ENCODE results near the gene ZBTB7B.

ZBTB7B gene

GRCh38 chr1:155000411-155000725 is 2.2 kb upstream of the ZBTB7B start:
- no peak for DNase-seq (ENCODE audit: low read depth in 2 of 2)
- H3K4me3 ChIP-seq (replicated peaks in 1 of 2; ENCODE audit: low read depth in 2 of 2, low read length in 2 of 2) = peak overlapping the region; percentile 68 to 70
- no peak for TF ChIP-seq CTCF (IDR thresholded peaks at IDR 0.05; ENCODE audit: low read depth, low read length)

- peak; percentile 2 for TF ChIP-seq CTCF (IDR thresholded peaks at IDR 0.05; ENCODE audit: low read depth, low read length)
- peak; percentile 83 to 88 for DNase-seq (ENCODE audit: low read depth in 2 of 2)
- peak overlapping the region; percentile 68 to 70 for H3K4me3 ChIP-seq (replicated peaks in 1 of 2; ENCODE audit: low read depth in 2 of 2, low read length in 2 of 2)
These were observed 1.7 kb upstream of the ZBTB7B start for GRCh38 chr1:155000726-155001424.

GRCh38 chr1:155001425-155001674 is 1.3 kb upstream of the ZBTB7B start:
- no peak for DNase-seq (ENCODE audit: low read depth in 2 of 2)
- H3K4me3 ChIP-seq (replicated peaks in 1 of 2; ENCODE audit: low read depth in 2 of 2, low read length in 2 of 2) = peak overlapping the region; percentile 68 to 70
- TF ChIP-seq CTCF (IDR thresholded peaks at IDR 0.05; ENCODE audit: low read depth, low read length) = no peak

- TF ChIP-seq CTCF (IDR thresholded peaks at IDR 0.05; ENCODE audit: low read depth, low read length) = peak; percentile 38
- peak; percentile 99 for DNase-seq (ENCODE audit: low read depth in 2 of 2)
- peak overlapping the region; percentile 68 to 88 for H3K4me3 ChIP-seq (replicated peaks in 1 of 2; ENCODE audit: low read depth in 2 of 2, low read length in 2 of 2)
These were observed 733 bp upstream of the ZBTB7B start for GRCh38 chr1:155001675-155002463.

- H3K4me3 ChIP-seq (replicated peaks in 1 of 2; ENCODE audit: low read depth in 2 of 2, low read length in 2 of 2) = peak overlapping the region; percentile 85 to 88
- TF ChIP-seq CTCF (IDR thresholded peaks at IDR 0.05; ENCODE audit: low read depth, low read length) = no peak
- peak in 1 of 2 donors; percentile 30 for DNase-seq (ENCODE audit: low read depth in 2 of 2)
These were observed 694 bp downstream of the ZBTB7B start for GRCh38 chr1:155003227-155003765.

- TF ChIP-seq CTCF (IDR thresholded peaks at IDR 0.05; ENCODE audit: low read depth, low read length) = no peak
- H3K4me3 ChIP-seq (replicated peaks in 1 of 2; ENCODE audit: low read depth in 2 of 2, low read length in 2 of 2) = peak overlapping the region; percentile 85 to 88
- DNase-seq (ENCODE audit: low read depth in 2 of 2) = peak; percentile 37 to 51
These were observed 1.3 kb downstream of the ZBTB7B start for GRCh38 chr1:155003766-155004351.
